ENCODE results near the gene KCNIP1. TPM values are rescaled to one million over a fixed set of nuclear protein-coding genes. Genes with fewer than 3 reads are reported as not detected.

Gene KCNIP1
- polyA plus RNA-seq, 1 of the 3 experiments (the other 2 are of a cell fraction) = 1.3 TPM

DNA sequence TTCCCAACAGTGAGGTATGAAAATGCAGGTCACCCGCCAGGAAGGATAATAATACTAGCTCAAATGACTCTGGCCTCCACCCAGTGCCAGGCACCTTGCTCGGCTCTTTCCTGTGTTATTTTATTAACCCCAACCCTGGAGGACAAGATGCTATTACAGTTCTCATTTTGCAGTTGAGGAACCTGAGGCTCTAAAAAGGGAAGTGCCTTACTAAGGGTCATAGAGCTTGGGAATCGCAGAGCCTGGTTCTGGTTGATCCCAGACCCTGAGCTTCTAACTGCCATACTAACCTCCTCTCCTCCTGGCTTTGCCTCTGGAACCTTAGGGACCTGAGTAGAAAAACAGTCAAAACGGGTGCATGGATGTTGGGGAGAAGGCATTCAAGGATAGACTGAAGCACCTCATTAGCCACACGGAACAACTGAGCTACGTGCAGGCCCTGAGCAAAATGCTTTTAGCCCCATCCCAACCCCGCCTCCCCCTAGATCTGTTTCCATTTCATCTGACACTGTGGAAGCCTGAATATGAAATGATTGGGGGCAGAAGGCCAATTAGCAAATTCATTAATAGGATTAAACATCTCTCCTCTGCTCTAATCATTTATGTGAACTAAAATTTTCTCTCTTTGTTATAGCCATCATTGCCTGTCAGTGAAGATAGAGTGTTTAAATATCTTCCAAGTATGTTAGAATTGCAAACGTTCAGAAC lies 7.9 kb downstream of the KCNIP1 start:
- H3F3A ChIP-seq (replicated peaks; ENCODE audit: insufficient read depth) = no peaks in the 10 kb centered on the region
- TF ChIP-seq, protein P1, sequence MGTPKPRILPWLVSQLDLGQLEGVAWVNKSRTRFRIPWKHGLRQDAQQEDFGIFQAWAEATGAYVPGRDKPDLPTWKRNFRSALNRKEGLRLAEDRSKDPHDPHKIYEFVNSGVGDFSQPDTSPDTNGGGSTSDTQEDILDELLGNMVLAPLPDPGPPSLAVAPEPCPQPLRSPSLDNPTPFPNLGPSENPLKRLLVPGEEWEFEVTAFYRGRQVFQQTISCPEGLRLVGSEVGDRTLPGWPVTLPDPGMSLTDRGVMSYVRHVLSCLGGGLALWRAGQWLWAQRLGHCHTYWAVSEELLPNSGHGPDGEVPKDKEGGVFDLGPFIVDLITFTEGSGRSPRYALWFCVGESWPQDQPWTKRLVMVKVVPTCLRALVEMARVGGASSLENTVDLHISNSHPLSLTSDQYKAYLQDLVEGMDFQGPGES (IDR thresholded peaks at IDR 0.05; ENCODE audit: low read depth, low read length) = no peak
- TF ChIP-seq SMC3 (IDR thresholded peaks at IDR 0.05; ENCODE audit: low read depth, low read length) (no peak), SIN3A (IDR thresholded peaks at IDR 0.05; ENCODE audit: borderline replicate concordance, low read depth, low read length) (no peak), EP300 (IDR thresholded peaks at IDR 0.05; ENCODE audit: borderline replicate concordance in 1 of 2, low read depth in 1 of 2, low read length in 1 of 2) (no peak), JUND (IDR thresholded peaks at IDR 0.05) (no peak), FOXJ3 (CRISPR knock-in tag; IDR thresholded peaks at IDR 0.05) (no peak), RXRA (IDR thresholded peaks at IDR 0.05; ENCODE audit: borderline replicate concordance, low read depth) (no peak), FOXM1 (IDR thresholded peaks at IDR 0.05; ENCODE audit: low read depth) (no peak), MXI1 (IDR thresholded peaks at IDR 0.05; ENCODE audit: low read depth, low read length) (no peak), RFX5 (IDR thresholded peaks at IDR 0.05; ENCODE audit: low read length) (no peak), MEF2A (IDR thresholded peaks at IDR 0.05; ENCODE audit: borderline replicate concordance, low read depth) (no peak), CHD2 (IDR thresholded peaks at IDR 0.05; ENCODE audit: low read length, partially characterized antibody) (no peak), TCF12 (IDR thresholded peaks at IDR 0.05) (no peak)
- TF ChIP-seq, protein P2, sequence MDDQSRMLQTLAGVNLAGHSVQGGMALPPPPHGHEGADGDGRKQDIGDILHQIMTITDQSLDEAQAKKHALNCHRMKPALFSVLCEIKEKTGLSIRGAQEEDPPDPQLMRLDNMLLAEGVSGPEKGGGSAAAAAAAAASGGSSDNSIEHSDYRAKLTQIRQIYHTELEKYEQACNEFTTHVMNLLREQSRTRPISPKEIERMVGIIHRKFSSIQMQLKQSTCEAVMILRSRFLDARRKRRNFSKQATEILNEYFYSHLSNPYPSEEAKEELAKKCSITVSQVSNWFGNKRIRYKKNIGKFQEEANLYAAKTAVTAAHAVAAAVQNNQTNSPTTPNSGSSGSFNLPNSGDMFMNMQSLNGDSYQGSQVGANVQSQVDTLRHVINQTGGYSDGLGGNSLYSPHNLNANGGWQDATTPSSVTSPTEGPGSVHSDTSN (IDR thresholded peaks at IDR 0.05) = no peak
- TF ChIP-seq, protein P3, sequence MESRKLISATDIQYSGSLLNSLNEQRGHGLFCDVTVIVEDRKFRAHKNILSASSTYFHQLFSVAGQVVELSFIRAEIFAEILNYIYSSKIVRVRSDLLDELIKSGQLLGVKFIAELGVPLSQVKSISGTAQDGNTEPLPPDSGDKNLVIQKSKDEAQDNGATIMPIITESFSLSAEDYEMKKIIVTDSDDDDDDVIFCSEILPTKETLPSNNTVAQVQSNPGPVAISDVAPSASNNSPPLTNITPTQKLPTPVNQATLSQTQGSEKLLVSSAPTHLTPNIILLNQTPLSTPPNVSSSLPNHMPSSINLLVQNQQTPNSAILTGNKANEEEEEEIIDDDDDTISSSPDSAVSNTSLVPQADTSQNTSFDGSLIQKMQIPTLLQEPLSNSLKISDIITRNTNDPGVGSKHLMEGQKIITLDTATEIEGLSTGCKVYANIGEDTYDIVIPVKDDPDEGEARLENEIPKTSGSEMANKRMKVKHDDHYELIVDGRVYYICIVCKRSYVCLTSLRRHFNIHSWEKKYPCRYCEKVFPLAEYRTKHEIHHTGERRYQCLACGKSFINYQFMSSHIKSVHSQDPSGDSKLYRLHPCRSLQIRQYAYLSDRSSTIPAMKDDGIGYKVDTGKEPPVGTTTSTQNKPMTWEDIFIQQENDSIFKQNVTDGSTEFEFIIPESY (IDR thresholded peaks at IDR 0.05; ENCODE audit: borderline replicate concordance, low read depth) = no peak
- H2AFZ ChIP-seq (ENCODE audit: low read depth) = no peak overlapping the region
- H3K9ac ChIP-seq = no peak overlapping the region
- DNase-seq = no peak
- CTCF ChIA-PET = interaction anchor here (1.1 to 1.5 kb wide), 3 partner anchors 12 to 112 kb away, joined by 3 to 5 read pairs (median 3); no protein-coding TSS in a partner anchor
- no peaks in the 10 kb centered on the region for H3K79me2 ChIP-seq (ENCODE audit: insufficient read depth)
- no peak overlapping the region for H3K27ac ChIP-seq (ENCODE audit: low read depth in 2 of 2, low read length in 1 of 2)
- WGBS (ENCODE audit: low lambda C conversion rate) = 81% methylated on average over 8 of the region's 8 CpGs
- peaks cover 0 to 4% of the 10 kb centered on the region in 2 experiments; a peak in 1 of 4 replicates for H3K4me1 ChIP-seq (ENCODE audit: control insufficient read depth in 1 of 2, insufficient read depth in 2 of 2, low read depth in 1 of 2, low read length in 1 of 2)
- H3K9me2 ChIP-seq = no peaks in the 10 kb centered on the region
- no peaks in the 10 kb centered on the region for H3K27me3 ChIP-seq (ENCODE audit: insufficient read depth)
- POLR2A ChIA-PET = no interaction called here
- H3K4me2 ChIP-seq = no peak overlapping the region
- H4K20me1 ChIP-seq (ENCODE audit: insufficient read depth) = no peaks in the 10 kb centered on the region
- H3K4me3 ChIP-seq (ENCODE audit: low read depth in 2 of 2, low read length in 1 of 2) = no peak overlapping the region
- no peaks in the 10 kb centered on the region for H3K9me3 ChIP-seq
- no peaks in the 10 kb centered on the region for H3K36me3 ChIP-seq (replicated peaks in 1 of 2; ENCODE audit: control insufficient read depth in 1 of 2, insufficient read depth in 2 of 2, low read length in 1 of 2)

Measured in SK-N-SH (cell line).